HG03354 (cell line): ENCODE data around the gene FRMD4A.

ENCODE experiments used
- ATAC-seq: cut with Tn5 transposase; IDR thresholded peaks from one replicate; pipeline ENCODE4 v1.9.1; 2021; ENCODE audit warnings: mild to moderate bottlenecking; ENCODE audit not compliant: unreplicated experiment, poor library complexity, severe bottlenecking

FRMD4A gene

DNA sequence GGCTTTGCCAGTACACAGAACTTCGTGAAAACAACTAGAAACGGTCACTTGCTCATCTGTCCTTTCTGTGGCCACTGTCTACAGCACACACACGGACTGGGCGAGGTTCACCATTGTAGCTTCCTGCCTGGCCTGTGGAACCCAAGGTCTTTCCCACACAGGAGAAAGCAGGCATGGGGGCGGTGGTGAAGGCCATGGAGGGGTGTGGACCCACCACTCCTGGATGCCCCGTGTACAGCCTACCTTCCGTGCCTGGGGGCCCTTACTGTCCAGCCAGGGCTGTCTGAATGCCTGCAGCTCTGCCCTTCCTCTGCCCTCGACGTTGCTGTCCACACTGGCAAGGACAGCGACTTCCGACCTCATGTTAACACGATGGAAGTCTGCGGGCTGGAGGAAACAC, 635.1 kb downstream of the FRMD4A start:
- no peak for ATAC-seq

DNA sequence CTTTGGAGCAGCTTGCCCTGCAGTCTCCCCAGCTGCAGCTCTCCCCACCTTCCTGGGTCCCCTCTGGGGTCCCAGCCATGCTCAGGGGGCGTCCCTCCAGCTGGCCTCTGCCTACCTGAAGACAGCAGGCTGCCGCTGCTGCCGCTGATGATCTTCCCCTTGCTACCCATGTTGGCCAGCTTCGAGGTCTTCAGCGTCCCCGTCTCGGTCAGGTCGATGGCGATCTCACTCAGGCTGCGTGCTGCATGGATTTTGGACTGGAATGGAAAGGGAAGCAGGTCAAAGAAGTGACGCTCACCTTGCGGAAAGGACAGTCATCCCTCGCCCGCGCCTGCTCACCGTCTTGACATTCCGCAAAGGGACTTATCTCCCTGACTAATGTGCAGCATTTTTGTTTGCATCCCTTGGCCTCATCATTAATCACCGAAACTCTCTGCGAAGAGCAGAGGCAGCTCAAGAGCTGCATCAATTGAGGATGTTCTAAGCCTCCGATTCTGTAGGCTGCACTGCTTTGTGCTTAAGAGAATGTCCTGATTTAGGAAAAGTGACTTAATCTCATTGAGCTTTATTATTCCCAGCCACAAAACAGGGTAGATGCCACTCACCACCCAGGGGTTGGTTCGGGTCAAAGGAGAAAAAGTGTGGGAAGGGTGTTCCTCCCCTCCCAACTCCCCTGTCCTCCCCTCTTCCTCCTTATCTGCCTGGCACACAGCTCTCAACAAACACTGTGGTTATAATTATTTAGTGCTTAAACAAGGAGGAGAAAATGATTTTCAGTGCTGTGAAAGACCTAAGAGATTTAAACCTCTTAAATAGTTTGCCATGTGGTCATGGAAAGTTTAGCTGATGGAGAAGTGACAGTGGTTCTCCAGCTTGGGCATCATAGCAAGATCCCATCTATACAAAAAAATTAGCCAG, 636.7 kb downstream of the FRMD4A start:
- ATAC-seq = no peak

DNA sequence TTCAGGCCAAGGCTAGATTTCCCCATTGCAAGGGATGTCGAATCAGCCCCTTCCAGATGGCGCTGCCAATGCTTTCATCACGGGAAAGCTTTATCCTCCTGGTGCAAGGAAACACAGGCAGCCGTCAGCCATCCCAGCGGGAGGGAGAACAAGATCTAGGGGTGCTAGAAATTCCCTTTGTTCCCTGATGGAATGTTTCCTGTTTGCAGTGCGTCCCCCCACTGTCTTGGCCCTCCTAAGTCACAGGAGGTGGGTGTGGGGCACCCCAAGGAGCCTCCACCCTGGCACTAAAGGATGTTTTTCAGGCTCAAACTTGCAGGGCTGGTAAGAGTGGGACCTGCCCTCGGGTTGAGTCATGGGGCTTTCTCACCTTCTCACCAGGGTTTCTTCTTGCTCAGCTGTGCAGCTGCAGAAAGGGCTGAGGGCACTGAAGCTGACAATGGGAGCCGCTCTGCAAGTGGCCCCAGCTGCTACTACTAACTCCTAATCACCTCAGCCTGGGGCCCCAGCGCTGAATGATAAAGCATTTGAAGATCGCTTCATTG, 640.4 kb downstream of the FRMD4A start:
- no peak for ATAC-seq

DNA sequence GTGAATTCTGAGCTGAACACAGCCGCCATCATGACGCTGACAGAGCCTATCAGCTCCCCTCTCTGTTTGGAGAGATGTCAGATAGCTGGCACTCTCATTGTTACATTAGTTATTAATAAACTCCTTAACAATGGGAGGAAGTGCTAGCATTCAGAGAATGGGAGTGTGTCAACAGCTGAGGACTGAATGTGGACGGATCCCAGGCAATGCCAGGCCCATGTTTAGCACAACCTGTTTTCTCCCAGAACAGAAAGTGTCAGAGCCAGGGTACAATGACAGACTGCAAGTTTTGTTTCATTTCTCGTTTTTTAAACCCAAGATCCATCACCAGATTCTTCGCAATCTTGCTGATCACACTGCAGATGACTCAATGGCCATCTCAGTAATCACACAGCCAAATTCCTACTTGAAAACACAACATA, 644.4 kb downstream of the FRMD4A start:
- no peak for ATAC-seq

DNA sequence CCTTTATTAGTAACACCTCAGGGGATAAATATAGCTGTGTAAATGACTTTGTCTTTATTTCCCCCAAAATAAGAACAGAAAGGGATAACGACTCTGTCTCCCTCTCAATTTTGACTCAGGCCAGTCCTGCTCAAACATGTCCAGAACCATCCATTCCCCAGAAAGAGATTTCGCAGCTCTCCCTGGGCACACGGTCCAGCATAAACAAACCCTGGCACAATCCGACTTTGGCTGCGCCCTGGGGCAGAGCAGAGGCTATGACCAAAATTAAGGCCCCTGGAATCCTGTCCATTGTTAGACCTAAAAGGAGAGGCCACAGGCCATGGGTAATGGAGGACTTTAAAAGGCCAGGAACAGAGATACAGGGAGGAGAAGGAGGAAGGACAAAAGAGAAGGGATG, 644.8 kb downstream of the FRMD4A start:
- no peak for ATAC-seq

DNA sequence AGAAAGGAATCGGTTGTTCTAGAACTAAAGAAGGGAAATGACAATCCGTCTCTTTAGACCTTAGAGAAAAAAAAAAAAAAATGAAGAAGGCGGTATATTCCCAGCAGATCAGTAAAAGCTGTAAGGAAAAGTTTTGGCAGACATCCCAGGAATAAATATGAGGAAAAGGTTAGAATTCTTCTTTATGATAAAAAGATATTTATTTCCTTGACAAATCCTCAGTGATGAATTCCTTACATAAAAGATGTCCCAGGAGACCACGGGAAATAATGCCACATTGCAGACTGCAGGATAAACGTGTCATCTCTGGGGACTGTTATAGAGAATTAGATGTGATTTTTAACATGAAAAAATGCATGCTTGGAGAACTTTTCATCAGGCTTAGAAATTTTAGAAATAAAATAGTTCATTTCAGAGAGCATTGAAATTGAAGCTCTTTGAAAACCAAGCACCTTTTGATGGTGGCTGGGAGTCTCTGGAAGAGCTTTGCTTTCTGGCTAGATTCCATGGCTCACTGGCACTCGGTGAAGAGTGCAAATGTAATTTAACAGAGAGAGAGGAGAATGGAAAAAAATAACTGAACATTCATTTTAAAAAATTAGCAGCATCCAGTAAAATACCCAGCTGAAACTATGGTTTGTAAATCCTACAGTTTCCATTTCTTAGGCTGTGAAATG, 645.8 kb downstream of the FRMD4A start:
- ATAC-seq = no peak

DNA sequence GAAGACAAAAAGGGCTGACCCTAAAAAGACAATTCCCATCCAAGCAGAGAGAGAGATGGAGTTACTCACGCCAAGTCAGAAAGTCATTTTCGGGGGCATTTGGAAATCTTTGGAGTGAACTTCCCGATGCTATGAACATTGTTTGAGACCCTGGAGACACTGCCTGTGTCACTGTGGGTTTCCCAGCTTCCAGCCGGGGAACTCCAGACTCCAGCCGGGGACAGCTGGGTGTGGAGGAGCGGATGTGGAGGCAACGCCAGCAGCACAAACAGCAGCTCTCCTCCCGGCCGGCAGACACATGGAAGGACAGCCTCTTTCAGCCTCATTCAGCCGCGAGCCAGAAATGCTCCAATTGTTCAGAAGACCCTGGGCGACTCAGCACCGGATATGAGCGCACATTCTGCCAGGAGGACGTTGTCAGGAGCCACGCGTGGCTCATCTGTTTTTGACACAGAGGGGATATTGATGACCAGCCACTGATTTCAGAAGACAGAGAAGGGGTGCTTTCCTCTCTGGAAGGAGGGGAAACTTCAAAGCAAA, 646.4 kb downstream of the FRMD4A start:
- ATAC-seq = no peak

DNA sequence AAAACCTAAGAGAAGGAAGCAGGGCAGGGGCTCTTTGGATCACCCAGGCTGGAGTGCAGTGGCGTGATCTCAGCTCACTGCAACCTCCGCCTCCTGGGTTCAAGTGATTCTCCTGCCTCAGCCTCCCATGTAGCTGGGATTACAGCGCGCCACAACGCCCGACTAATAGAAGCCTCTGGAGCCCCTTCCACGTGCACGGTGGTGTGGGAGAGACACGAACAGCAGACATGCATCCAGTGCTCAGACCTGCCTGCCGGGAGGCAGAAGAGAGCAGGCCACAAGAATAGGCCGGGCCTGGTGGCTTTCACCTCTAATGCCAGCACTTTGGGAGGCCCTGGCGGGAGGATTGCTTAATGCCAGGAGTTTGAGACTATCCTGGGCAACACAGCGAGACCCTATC, 647.7 kb downstream of the FRMD4A start:
- ATAC-seq = no peak

DNA sequence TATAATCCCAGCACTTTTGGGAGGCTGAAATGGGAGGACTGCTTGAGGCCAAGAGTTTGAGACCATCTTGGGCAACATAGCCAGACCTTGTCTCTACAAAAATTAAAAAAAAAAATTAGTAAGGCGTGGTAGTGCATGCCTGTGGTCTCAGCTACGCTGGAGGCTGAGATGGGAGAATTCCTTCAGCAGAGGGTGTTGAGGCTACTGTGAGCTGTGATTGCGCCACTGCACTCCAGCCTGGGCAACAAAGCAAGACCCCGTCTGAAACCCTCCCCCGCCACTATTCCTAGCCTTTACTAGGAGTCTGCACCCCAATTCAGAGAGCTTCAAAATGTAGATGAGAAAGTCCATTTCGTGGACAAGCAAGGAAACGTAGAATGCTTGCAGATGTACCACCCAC, 648.8 kb downstream of the FRMD4A start:
- no peak for ATAC-seq

DNA sequence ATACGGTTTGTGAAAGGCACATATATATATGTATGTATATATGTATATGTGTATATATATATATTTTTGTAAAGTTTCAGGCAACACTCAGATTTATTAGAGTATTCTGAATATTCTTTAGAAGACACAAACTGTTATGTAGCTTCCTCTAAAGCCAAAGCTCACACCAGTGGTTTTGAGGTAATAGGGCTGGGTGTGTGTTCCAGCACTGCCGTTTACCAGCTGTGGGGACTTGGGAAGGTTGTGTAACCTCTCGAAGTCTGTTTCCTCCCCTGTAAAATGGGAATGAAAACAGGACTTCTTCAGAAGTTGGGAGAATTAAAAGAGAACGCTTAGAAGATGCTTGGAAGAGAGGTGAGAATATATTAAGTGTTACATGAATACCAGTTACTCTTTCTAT, 649.2 kb downstream of the FRMD4A start:
- no peak for ATAC-seq

DNA sequence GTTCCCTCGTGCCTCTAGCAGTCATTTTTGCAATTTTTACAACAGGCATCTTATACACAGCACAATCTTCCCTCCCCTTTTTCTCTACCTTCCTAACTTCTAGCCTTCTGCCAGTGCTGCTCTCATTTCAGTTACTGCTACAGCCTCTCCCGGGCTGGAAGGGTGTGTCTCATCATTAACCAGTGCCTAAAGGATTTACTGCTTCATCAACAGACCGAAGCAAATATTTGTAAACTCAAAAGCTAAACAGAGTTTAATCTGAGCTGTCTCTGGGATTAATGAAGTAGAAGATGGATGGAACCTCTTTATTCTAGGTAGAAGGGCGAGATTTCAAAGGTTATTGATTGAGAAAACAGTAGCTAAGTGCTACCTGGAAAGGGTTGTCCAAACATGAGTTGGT, 649.6 kb downstream of the FRMD4A start:
- ATAC-seq = no peak

DNA sequence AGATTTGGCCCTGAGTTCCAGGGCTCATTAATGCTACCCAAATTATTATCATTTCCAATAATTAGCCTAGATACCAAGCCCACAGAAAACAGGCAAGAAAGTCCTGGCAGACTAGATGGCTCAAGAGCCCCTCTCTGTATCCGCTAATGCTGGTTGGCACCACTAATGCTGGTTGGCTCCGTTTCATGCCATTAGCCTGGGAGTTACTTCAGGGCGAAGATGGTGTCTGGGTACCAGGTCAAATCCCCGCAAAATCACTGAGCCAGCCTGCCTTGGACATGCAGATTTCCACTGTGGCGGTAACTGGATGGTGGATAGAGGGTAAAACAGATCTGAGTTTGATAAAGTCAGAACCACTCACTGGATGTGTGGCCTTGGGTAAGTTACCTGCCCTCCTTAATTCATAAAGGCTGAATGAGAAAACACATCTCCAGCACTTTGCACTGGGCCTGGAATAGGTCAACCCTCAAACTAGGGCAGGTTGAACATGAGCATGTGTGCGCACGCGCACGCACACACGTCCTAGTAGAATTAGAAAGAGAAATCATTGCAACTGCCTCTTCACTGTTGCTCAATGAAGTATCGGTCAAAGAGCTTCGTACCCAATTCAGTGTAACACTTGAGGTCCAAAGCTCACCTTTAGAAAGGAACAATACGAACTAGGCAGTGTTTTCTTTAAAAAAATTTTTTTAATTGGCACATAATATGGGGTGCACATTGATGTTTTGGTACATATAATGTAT, 652.5 kb downstream of the FRMD4A start:
- ATAC-seq = no peak

DNA sequence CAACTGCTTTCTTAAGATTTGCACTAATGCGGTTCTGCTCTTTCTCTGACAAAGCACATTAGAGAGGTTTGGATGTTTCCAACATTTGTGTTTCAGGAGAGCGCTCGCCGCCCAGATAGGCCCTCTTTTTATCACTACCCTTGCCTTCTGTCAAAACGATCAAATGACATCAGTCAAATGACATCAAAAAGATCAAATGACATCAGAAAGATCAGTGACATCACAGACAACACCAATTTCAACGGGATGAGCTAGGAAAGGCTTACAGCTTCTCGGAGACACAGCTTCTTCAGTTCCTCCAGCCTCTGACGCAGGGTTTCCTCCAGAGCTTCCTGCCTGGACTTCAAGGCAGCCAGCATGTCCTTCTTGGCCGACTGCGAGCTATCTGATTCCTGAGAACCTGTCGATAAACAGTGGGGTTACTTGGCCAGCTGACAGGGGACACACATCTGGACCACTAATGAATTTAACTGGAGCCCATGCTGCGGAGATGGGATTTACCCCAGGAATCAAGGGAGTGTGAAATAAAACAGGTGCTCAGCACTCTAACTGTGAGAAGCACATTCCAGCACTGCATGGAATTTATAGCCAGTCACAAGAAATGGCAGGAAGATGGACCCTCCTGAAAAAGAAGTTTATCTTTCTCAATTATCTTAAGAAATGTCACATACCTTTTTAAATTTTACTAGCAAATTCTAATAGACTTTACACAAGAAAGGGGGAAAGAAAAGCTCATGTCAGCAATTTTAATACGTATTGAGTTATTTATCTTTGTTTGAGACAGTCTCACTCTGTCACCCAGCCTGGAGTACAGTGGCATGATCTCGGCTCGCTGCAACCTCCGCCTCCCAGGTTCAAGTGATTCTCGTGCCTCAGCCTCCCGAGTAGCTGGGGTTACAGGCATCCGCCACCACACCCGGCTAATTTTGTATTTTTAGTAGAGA, 655.8 kb downstream of the FRMD4A start:
- ATAC-seq = no peak

DNA sequence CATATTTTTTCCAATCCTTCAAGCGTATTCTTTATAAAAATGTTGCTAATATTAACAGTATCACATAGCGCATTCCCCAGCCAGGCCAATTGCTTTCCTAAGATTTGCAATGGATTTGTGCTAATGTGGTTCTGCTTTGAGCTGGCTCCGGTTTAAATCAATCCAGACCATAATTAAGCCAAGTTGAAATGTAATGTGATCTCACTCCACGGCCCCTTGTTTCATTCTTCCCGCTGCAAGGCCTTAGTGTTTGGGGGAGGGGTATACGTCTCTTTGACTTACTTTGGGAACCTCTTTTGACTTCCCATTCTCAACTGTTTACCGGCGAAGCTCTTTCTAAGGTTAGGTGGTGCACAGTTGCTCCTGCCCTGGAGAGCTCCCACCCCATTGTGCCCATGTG, 657.6 kb downstream of the FRMD4A start:
- ATAC-seq = no peak

DNA sequence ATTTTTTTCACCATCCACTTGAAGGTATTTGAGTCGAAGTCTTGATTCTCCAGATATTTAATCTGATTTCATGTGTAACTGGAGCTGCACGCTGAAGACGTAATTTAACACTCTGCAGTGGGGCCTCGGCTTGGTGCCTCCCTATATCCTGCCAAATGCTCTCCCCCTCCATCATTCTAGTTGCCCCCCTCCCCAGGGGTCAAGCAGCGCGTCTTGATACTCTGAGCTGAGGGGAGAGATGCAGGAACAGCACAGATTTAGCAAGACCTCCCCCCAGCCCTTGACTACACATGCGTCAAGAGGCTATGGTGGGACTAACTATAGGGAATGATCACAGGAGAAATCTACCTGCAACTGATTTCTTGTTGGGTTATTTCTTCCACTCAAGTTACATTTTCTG, 658.2 kb downstream of the FRMD4A start:
- no peak for ATAC-seq

DNA sequence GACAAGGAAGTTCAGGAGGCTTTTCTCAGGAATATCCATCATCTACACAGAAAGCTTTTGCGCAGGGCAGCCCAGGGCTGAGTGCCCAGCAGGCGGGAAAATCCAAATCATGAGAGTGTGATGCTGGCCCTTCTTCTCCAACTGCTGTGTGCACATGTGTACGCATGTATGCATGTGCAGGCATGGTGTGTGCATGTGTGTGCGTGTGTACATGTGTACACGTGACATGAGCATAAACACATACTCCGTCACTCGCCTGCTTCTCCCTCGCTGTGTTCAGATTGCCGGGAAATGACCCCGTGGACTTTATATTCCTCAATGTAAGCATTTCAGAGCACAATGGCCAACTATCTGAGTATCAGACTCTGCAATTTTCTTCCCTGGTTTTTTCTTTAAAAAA, 658.8 kb downstream of the FRMD4A start:
- no peak for ATAC-seq

DNA sequence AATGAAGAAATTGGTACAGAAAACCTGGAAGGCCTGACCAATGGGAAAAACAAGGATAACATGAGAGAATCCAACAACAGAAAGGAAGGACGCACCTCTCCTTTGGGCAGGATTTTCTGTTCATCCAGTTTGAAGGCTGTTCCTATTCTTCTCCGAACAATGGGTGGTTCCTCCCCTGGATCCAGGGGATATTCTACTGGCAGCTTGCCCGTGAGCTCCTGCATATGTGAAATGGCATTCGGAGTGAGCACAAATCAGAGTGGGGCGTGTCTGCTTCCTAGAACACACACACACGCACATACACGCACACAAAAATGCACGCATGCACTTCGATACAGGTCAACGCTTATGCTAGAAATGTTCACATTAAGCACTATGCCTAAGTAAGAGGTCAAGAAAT, 660.4 kb downstream of the FRMD4A start:
- ATAC-seq = no peak

DNA sequence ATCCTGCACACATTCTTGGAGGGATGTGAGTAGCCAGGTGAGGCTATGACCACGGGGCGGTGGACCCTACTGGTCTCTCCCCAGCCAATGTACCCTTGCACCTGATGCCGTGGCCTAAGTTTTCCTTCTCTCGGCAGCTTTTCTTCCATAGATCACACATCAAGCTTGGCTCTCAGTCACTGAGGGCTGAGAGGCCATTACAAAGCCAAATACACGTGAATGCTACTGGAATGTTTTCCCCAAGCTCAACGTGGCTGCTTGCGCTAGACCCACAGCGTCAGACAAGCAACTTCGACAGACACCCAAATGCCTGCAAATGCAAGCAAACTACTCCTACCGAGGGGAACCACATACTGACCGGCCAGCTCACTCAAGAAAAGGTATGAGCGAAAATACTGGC, 660.8 kb downstream of the FRMD4A start:
- ATAC-seq = no peak
